ENCODE measurements around the gene ADNP.

DNA sequence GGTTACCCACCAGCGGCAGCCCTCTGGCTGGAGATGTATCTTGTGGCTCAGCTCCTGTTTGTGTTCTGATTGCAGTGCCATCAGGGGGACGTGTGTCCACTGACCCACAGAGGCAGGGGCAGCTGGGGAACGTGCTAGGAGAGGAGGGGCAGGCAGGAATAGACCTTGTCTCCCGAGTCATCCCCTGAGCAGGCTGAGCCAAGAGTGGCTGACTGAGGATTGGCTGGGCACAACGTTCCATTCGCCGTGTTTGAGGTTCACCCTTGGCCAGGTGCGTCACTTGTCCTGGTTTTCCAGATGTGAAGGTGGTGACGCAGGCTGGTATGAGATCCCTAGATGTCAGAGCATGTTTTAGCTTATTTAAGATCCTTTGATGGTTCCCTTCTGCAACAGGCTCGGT lies 57.7 kb downstream of the ADNP start:
- TF ChIP-seq EZH2phosphoT487 (IDR thresholded peaks at IDR 0.05), result no peak
- TF ChIP-seq CTCF (IDR thresholded peaks at IDR 0.05), result no peak
- TF ChIP-seq EZH2 (IDR thresholded peaks at IDR 0.05), result no peak
